HAP-1 (cell line): ENCODE measurements around the gene KRT72.

Experiments
- DNase-seq, 2 experiments: peaks; one replicate each; pipeline ENCODE4 v3.0.0-alpha.2; 2016 to 2020; ENCODE audit warnings: low spot score in 2 of 2
- H3K27me3 ChIP-seq: fragments of 250-450 bp; sonication (Bioruptor Pico); 2 replicates; pipeline ENCODE4 v1.5.1; 2020; ENCODE audit warnings: low read depth, mild to moderate bottlenecking, moderate library complexity
- H3K36me3 ChIP-seq: fragments of 250-450 bp; sonication (Bioruptor Pico); replicated peaks from 2 replicates; pipeline ENCODE4 v1.5.1; 2020; ENCODE audit warnings: mild to moderate bottlenecking
- H3K4me1 ChIP-seq: fragments of 250-450 bp; sonication (Bioruptor Pico); 2 replicates; pipeline ENCODE4 v1.5.1; 2020; ENCODE audit warnings: mild to moderate bottlenecking
- H3K4me3 ChIP-seq: fragments of 250-450 bp; sonication (Bioruptor Pico); 2 replicates; pipeline ENCODE4 v1.5.1; 2020; ENCODE audit warnings: mild to moderate bottlenecking, moderate library complexity
- H3K9me3 ChIP-seq: fragments of 250-450 bp; sonication (Bioruptor Pico); 2 replicates; pipeline ENCODE4 v1.5.1; 2020; ENCODE audit warnings: mild to moderate bottlenecking, moderate library complexity
- in situ Hi-C: fragments of 300-500 bp; cut with MboI; formaldehyde crosslinking; loops from 3 replicates; pipeline ENCODE4 v1.14.3; 2020; ENCODE audit warnings: low sequenced_read_pairs, inconsistent platforms, mixed read lengths

The KRT72 gene

DNA sequence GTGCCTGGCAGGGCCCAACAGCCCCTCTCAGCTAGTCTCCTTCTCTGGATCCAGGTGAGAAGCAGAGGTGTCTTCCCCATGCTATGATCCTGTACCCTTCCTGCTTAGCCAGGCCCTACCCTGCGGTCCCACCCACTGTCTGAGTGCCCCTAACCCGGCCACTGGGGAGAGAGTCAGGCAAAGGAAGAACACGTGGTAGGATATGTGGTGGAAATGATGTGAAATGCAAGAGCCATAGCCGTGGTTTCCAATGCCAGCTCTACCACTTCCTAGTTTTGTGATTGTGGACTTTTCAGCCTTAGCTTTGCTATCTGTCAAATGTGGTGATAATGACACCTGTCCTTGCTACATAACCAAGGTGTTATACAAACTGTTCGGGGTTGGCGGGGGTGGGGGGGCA lies 34.9 kb upstream of the KRT72 start:
- Histone ChIP-seq H3K4me3 (no peak overlapping the region), H3K27me3 (peaks cover 25% of the 10 kb centered on the region)
- in situ Hi-C loops, result no loop called here

GRCh38 chr12:52634266-52635056 lies 33.2 kb upstream of the KRT72 start:
- no peak overlapping the region for H3K4me3 ChIP-seq
- in situ Hi-C loops, result no loop called here
- no peak for DNase-seq
- no peaks in the 10 kb centered on the region for H3K4me1 ChIP-seq
- no peaks in the 10 kb centered on the region for H3K36me3 ChIP-seq
- H3K27me3 ChIP-seq, result peaks cover 12% of the 10 kb centered on the region
- H3K9me3 ChIP-seq, result no peaks in the 10 kb centered on the region

More for the DNA sequence above, 34.9 kb upstream of the KRT72 start:
- H3K9me3 ChIP-seq, result no peaks in the 10 kb centered on the region
- DNase-seq, result no peak
- H3K36me3 ChIP-seq, result no peaks in the 10 kb centered on the region
- no peaks in the 10 kb centered on the region for H3K4me1 ChIP-seq

DNA sequence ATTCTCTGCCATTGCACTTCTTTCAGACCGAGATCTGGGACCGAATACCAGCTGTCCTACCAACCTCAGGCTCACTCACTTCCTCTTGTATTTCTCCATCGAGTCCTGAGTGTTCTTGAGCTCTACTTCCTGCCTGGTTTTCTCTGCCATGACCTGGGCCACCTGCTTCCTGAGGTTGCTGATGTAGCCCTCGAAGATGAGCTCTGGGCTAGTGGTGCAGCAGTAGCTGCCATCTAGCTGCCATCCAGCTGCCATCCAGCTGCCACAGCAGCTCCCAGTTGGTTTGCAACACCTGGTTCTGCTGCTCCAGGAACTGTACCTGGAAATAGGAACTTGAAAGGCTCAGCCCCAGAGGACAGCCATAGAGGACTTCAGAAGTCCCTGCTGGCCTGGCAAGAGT lies 32.1 kb upstream of the KRT72 start:
- in situ Hi-C loops, result no loop called here

GRCh38 chr12:52632656-52633055 lies 31.4 kb upstream of the KRT72 start:
- in situ Hi-C loops, result no loop called here
- DNase-seq, result no peak
- peaks cover 3% of the 10 kb centered on the region for H3K27me3 ChIP-seq
- H3K36me3 ChIP-seq, result no peaks in the 10 kb centered on the region
- H3K4me3 ChIP-seq, result no peak overlapping the region
- no peaks in the 10 kb centered on the region for H3K9me3 ChIP-seq
- H3K4me1 ChIP-seq, result no peaks in the 10 kb centered on the region

More for the DNA sequence above, 32.1 kb upstream of the KRT72 start:
- no peaks in the 10 kb centered on the region for H3K9me3 ChIP-seq
- no peaks in the 10 kb centered on the region for H3K4me1 ChIP-seq
- H3K4me3 ChIP-seq, result no peak overlapping the region
- DNase-seq, result no peak
- peaks cover 5% of the 10 kb centered on the region for H3K27me3 ChIP-seq
- H3K36me3 ChIP-seq, result no peaks in the 10 kb centered on the region

DNA sequence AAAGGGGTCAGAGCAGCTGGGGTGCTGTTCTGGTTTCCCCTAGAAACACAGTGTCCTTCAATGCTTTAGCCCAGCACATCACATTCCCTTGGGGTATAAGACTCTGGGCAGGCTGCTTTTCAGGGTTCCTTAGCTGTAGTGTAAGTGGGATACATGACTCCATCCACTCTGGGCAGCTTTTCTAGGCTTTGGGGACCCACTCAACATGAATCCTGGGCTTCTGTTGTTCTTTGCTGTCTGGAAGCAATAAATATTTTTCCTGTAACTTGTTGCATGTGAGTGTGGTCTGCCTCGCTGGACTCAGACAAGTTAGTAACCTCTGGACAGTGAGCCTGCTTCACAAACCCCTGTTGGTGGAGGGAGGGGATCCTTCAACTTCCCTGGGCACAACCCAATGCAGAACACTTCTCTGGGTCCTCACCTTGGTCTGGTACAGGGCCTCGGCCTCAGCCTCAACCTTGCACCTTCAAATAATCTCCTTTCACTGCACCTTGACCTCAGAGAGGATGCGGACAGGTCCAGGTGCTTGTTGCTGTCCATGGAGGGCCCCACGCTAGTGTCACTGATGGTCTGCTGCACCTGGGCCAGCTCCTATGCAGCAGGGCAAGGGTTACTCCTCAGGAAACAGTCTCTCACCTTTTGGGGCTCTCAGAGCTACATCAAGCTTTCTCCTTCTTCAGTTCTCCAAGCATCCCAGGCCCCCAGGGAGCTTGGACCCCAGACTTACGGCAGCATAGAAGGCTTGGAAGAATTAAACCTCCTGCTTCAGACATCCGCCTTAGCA lies 30.6 kb upstream of the KRT72 start:
- in situ Hi-C loops, result no loop called here
- no peak overlapping the region for H3K4me3 ChIP-seq
- H3K4me1 ChIP-seq, result no peaks in the 10 kb centered on the region
- peaks cover 3% of the 10 kb centered on the region for H3K27me3 ChIP-seq
- H3K36me3 ChIP-seq, result no peaks in the 10 kb centered on the region
- H3K9me3 ChIP-seq, result no peaks in the 10 kb centered on the region
- no peak for DNase-seq

GRCh38 chr12:52631264-52631663 lies 30.0 kb upstream of the KRT72 start:
- peaks cover 3% of the 10 kb centered on the region; the same call in 1 of the 2 replicates for H3K27me3 ChIP-seq
- no peaks in the 10 kb centered on the region for H3K36me3 ChIP-seq
- H3K4me1 ChIP-seq, result no peaks in the 10 kb centered on the region
- no peak overlapping the region for H3K4me3 ChIP-seq
- DNase-seq, result no peak
- no peaks in the 10 kb centered on the region for H3K9me3 ChIP-seq
- in situ Hi-C loops, result no loop called here

DNA sequence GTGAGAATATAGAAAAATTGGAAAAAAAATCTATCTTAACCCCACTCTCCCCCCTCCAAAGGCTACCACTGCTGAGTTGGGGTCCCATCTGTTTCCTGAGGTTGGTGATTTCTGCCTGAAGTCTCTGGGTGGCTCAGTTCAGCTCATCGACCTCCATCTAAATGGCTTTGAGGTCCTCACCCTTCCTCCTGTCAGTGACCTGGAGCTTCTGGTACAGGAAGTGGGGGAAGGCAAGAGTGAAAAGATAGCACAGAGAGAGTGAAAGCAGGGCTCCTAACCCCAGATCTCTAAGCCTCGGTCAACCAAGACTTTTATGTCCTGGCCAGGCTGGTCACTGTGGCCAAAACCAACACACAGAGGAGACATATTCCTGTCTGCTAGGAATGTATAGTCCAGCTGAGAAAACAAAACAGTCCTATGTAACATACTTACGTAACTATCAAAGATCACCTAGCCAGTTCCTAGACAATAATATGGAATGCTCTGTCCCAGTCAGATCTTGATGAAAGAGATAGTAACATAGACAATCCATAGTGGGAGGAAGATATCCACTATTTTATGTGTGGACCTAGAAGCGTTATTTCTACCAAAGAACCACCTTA lies 29.4 kb upstream of the KRT72 start:
- DNase-seq, result no peak
- H3K4me3 ChIP-seq, result no peak overlapping the region
- H3K27me3 ChIP-seq, result peaks cover 3% of the 10 kb centered on the region; the same call in 1 of the 2 replicates
- H3K9me3 ChIP-seq, result no peaks in the 10 kb centered on the region
- no peaks in the 10 kb centered on the region for H3K36me3 ChIP-seq
- in situ Hi-C loops, result no loop called here
- H3K4me1 ChIP-seq, result no peaks in the 10 kb centered on the region

DNA sequence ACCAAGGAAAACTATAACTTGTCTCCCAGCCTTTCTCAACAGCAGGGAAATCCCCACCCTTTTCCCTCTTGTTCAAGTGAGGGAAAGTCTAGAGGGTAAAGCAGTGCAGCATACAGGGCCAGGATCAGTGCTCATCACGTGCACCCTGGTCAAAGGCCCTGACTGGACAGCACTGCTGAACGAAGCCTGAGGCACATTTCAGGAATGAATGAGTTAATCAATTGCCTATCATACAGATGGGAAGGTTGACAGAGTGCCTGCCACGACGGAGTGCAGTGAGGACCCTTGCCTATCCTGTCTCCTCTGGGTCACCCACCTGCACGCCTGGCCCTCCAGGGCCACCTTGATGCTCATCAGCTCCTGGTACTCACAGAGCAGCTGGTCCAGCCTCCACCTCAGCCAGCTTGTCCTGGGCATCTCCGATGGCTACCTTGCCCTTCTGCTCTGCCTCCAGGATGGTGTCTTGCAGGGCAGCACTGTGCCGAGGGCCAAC lies 28.8 kb upstream of the KRT72 start:
- Histone ChIP-seq H3K36me3 (no peaks in the 10 kb centered on the region), H3K9me3 (no peaks in the 10 kb centered on the region), H3K27me3 (peaks cover 3% of the 10 kb centered on the region; the same call in 1 of the 2 replicates), H3K4me1 (no peaks in the 10 kb centered on the region), H3K4me3 (no peak overlapping the region)
- DNase-seq, result no peak
- in situ Hi-C loops, result no loop called here

- in situ Hi-C loops, result no loop called here
- no peak for DNase-seq
- Histone ChIP-seq H3K4me1 (no peaks in the 10 kb centered on the region), H3K36me3 (no peaks in the 10 kb centered on the region), H3K27me3 (peaks cover 3% of the 10 kb centered on the region; the same call in 1 of the 2 replicates), H3K4me3 (no peak overlapping the region), H3K9me3 (no peaks in the 10 kb centered on the region)
Observed at GRCh38 chr12:52629281-52630007, 28.2 kb upstream of the KRT72 start.

GRCh38 chr12:52628841-52629240 lies 27.6 kb upstream of the KRT72 start:
- Histone ChIP-seq H3K27me3 (peaks cover 3% of the 10 kb centered on the region; the same call in 1 of the 2 replicates), H3K4me1 (0 out of 2 replicates have a peak, but pooled peaks cover 2% of the 10 kb centered on the region), H3K4me3 (no peak overlapping the region), H3K36me3 (no peaks in the 10 kb centered on the region), H3K9me3 (no peaks in the 10 kb centered on the region)
- no peak for DNase-seq
- in situ Hi-C loops, result no loop called here

GRCh38 chr12:52628111-52628507 lies 26.8 kb upstream of the KRT72 start:
- in situ Hi-C loops, result no loop called here
- Histone ChIP-seq H3K4me1 (0 out of 2 replicates have a peak, but pooled peaks cover 2% of the 10 kb centered on the region), H3K36me3 (no peaks in the 10 kb centered on the region), H3K27me3 (peaks cover 3% of the 10 kb centered on the region; the same call in 1 of the 2 replicates), H3K4me3 (no peak overlapping the region), H3K9me3 (no peaks in the 10 kb centered on the region)
- no peak for DNase-seq

DNA sequence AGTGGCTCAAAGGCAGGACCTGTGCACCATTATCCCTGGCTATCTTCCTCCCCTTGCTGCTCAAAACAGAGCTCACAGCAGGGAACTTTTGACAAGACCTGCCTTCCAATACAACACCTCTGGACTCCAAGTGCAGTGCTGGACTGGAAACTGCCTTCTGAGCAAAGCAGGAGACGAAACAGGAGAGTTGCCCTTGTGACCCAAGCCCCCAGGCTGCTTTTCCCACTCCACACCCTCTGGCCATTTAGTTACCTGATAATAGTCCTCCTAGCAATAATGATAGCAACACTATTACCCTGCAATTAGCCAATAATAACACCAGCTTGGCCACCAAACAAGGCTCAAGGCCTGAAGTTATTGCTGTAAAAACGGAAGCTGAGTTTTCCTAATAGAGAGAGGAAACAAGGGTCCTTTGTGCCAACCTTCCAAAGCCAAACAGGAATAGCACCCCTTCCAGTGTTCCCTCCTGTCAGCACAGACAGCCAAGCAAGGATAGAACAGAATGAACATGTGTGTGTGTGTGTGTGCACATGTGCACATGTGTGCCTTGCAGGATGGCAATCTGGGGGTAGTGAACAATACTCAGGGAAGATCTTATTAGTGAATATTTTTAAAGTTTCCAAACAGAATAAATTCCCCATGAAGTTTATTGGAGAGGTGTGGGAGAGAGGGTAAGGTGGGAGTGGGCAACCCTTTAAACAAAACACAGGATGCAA lies 26.3 kb upstream of the KRT72 start:
- no peak overlapping the region for H3K4me3 ChIP-seq
- H3K9me3 ChIP-seq, result no peaks in the 10 kb centered on the region
- H3K36me3 ChIP-seq, result no peaks in the 10 kb centered on the region
- H3K4me1 ChIP-seq, result 0 out of 2 replicates have a peak, but pooled peaks cover 5% of the 10 kb centered on the region
- DNase-seq, result no peak
- peaks cover 3% of the 10 kb centered on the region; the same call in 1 of the 2 replicates for H3K27me3 ChIP-seq
- in situ Hi-C loops, result no loop called here
